ENCODE results near the gene ZNF594. TPM values are rescaled to one million over a fixed set of nuclear protein-coding genes. Genes with fewer than 3 reads are reported as not detected.

ZNF594 gene
- total and polyA plus RNA-seq, 2 of the 13 experiments (the other 11 are each of a cell fraction or from before 2014, with no cell fraction given), result 2.9 to 9.6 TPM

- 32% methylated on average over 7 of the region's 8 CpGs for WGBS (ENCODE audit: low lambda C conversion rate)
- H3K4me1 ChIP-seq (ENCODE audit: insufficient read depth, low read length), result peaks cover 20% of the 10 kb centered on the region
- H3K9me3 ChIP-seq (ENCODE audit: low read length), result no peaks in the 10 kb centered on the region
- POLR2A ChIA-PET, result interaction anchor here (0.5 kb wide), 1 partner anchor 576 kb away, joined by 3 read pairs; no protein-coding TSS in a partner anchor
- no peak overlapping the region for H3K4me3 ChIP-seq (replicated peaks in 1 of 3; ENCODE audit: insufficient read depth in 1 of 3, low read depth in 2 of 3, low read length in 3 of 3)
- in situ Hi-C loops (cut with HindIII; ENCODE audit: extremely low pct_ligation_motif_present, low pct_unique_long_range_greater_than_20kb) (no loop called here), intact Hi-C loops (cut with micrococcal nuclease; ENCODE audit: unreplicated experiment) (no loop called here)
- BruUV-seq (replicated peaks), result no TSS peak
- DNase-seq (ENCODE audit: low spot score) (no peak), ATAC-seq (no peak), FAIRE-seq (no peak)
- H3K9ac ChIP-seq (ENCODE audit: insufficient read depth, low read depth, low read length), result no peak overlapping the region
- no peaks in the 10 kb centered on the region for H3K36me3 ChIP-seq (replicated peaks in 1 of 2; ENCODE audit: control insufficient read depth in 1 of 2, insufficient read depth in 2 of 2, low read length in 2 of 2)
- H3K79me2 ChIP-seq (ENCODE audit: insufficient read depth, low read length), result no peaks in the 10 kb centered on the region
- no peak overlapping the region for H2AFZ ChIP-seq (ENCODE audit: low read length)
- H3K27ac ChIP-seq (ENCODE audit: extremely low read length, insufficient read depth, low read length), result no peak overlapping the region
- peaks cover 2 to 24% of the 10 kb centered on the region in 2 experiments; a peak in 4 of 5 replicates for H3K27me3 ChIP-seq (ENCODE audit: control insufficient read depth in 1 of 2, insufficient read depth in 2 of 2, low read length in 2 of 2)
- H3K4me2 ChIP-seq (ENCODE audit: low read depth, low read length), result no peak overlapping the region
- TF ChIP-seq ZNF251 (CRISPR knock-in tag; IDR thresholded peaks at IDR 0.05), result no peak
- TF ChIP-seq HDAC2 (CRISPR knock-in tag; IDR thresholded peaks at IDR 0.05), result no peak
- TF ChIP-seq ZNF276 (CRISPR knock-in tag; IDR thresholded peaks at IDR 0.05; ENCODE audit: low read depth), result no peak
- no peak for TF ChIP-seq PITX1 (CRISPR knock-in tag; IDR thresholded peaks at IDR 0.05)
- TF ChIP-seq NR0B2 (CRISPR knock-in tag; IDR thresholded peaks at IDR 0.05), result no peak
- TF ChIP-seq MED13 (CRISPR knock-in tag; IDR thresholded peaks at IDR 0.05), result no peak
- TF ChIP-seq SP4 (CRISPR knock-in tag; IDR thresholded peaks at IDR 0.05), result no peak
- no peak for TF ChIP-seq CAMTA2 (CRISPR knock-in tag; IDR thresholded peaks at IDR 0.05; ENCODE audit: borderline replicate concordance)
- TF ChIP-seq HIC2 (CRISPR knock-in tag; IDR thresholded peaks at IDR 0.05; ENCODE audit: low read depth), result no peak
- TF ChIP-seq KAT2B (IDR thresholded peaks at IDR 0.05; ENCODE audit: borderline replicate concordance, low read depth, low read length), result no peak
- TF ChIP-seq RFX5 (IDR thresholded peaks at IDR 0.05; ENCODE audit: low read depth, low read length), result no peak
- no peak for TF ChIP-seq ZSCAN9 (CRISPR knock-in tag; IDR thresholded peaks at IDR 0.05; ENCODE audit: borderline replicate concordance)
- TF ChIP-seq ZNF484 (CRISPR knock-in tag; IDR thresholded peaks at IDR 0.05; ENCODE audit: borderline replicate concordance, low read depth), result no peak
- TF ChIP-seq BRCA1 (CRISPR knock-in tag; IDR thresholded peaks at IDR 0.05), result no peak
- no peak for TF ChIP-seq TFE3 (CRISPR knock-in tag; IDR thresholded peaks at IDR 0.05)
- no peaks in the 10 kb centered on the region for H4K20me1 ChIP-seq (ENCODE audit: insufficient read depth, low read length)
- CTCF ChIA-PET (ENCODE audit: low intra/inter-chr PET ratio, low total read pairs), result no interaction called here
Observed at GRCh38 chr17:5133311-5133710, 58.4 kb downstream of the ZNF594 start.
